Vagina (tissue), 2 donors: Measurements from ENCODE around the gene BIRC5.

ENCODE experiments used
- CTCF ChIP-seq, 3 experiments: fragments of 450-650 bp in 2 of 3; fragments of 200-600 bp in 1 of 3; sonication (generic) in 1 of 3; IDR thresholded peaks; one replicate each; pipeline ENCODE4 v1.5.1; 2017 to 2019; ENCODE audit warnings: antibody characterized with exemption in 3 of 3, mild to moderate bottlenecking in 2 of 3, moderate library complexity in 2 of 3
- POLR2A ChIP-seq, 2 donors: fragments of 450-650 bp; IDR thresholded peaks; one replicate each; pipeline ENCODE4 v1.6.1; 2017; ENCODE audit warnings: antibody characterized with exemption in 2 of 2, mild to moderate bottlenecking in 2 of 2, moderate library complexity in 2 of 2
- POLR2AphosphoS5 ChIP-seq, 2 donors: sonication (generic); formaldehyde crosslinking; IDR thresholded peaks; one replicate each; pipeline ENCODE4 v1.9.0; 2017; ENCODE audit warnings: antibody characterized with exemption in 2 of 2, mild to moderate bottlenecking in 2 of 2, low read depth in 1 of 2; ENCODE audit not compliant: insufficient read depth in 1 of 2

DNA sequence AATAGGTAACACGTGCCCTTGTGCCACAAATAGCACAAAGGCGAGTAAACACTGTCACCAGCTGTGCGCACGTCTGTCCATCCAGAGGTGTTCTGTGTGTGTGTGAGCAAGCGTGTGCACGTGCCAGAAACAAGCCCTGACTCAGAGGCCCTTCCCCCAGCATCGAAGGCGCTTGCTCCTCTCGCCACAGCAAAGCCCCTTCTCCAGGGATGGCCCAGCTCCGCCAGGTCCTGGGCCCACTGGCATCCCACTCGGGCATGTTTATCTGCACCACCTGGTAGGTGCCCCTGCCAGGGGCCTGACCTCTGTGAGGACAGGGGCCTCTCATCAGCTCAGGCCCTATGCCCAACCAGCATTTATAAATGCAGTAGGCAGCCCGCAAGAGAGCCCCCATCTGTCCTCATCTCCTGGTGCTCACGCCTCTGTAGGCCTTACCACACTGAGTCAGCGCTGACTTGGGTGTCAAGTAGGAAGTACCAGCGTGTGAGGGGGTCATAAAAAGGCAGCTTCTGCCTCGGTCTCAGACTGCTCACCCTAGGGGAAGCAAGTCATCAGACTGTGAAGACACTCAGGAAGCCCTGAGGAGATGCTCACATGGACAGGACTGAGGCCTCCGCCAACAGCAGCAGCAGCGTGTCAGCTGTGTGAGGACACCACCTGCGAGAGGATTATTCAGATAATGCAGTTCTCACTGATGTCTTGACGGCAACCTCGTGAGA, 28.1 kb downstream of the BIRC5 start:
- TF ChIP-seq POLR2A (IDR thresholded peaks at IDR 0.05) (no peak), POLR2AphosphoS5 (IDR thresholded peaks at IDR 0.05; ENCODE audit: insufficient read depth in 1 of 2, low read depth in 1 of 2) (no peak), CTCF (IDR thresholded peaks at IDR 0.05) (no peak)
